IPS-11a (cell line): ENCODE results near the gene CP.
A peak's percentile ranks its signal among the peaks of the same experiment; 100 is the strongest.

Experiments used
- H3K4me3 ChIP-seq: one replicate; pipeline ENCODE4 v1.5.1; 2013; ENCODE audit warnings: low read depth, low read length, control low read depth

Gene CP

GRCh38 chr3:149128821-149129220 is 92.8 kb downstream of the CP start:
- peak overlapping the region; percentile 79 for H3K4me3 ChIP-seq

- no peak overlapping the region for H3K4me3 ChIP-seq
Measured at GRCh38 chr3:149122721-149123578, 98.7 kb downstream of the CP start.
